Activated T-cell treated with anti-CD3 and anti-CD28 coated beads, Interleukin-2, amount 50 U/mL, for 4 hours (primary cell): Measurements from ENCODE around the gene EGLN2. TPM values are rescaled to one million over a fixed set of nuclear protein-coding genes. Genes with fewer than 3 reads are reported as not detected.
"Not testable (repeated sequence)": the region's sequence is repeated elsewhere in the genome, so short reads cannot be mapped to it uniquely, and the experiment has no call there.

Experiments
- ATAC-seq, 2 donors: fragments of 200-7000 bp; cut with Tn5 transposase; one replicate each; pipeline ENCODE4 v1.10.0; 2021
- DNase-seq: peaks from one replicate; pipeline ENCODE4 v3.0.0-alpha.2; 2020
- H3K27me3 Mint-ChIP-seq: one replicate; pipeline ENCODE4 v1.8.0; 2021; ENCODE audit warnings: low read depth, mixed read lengths
- H3K36me3 Mint-ChIP-seq: one replicate; pipeline ENCODE4 v1.8.0; 2022; ENCODE audit warnings: mixed read lengths; ENCODE audit not compliant: insufficient read depth
- H3K4me1 Mint-ChIP-seq: one replicate; pipeline ENCODE4 v1.8.0; 2021; ENCODE audit warnings: low read depth, mixed read lengths
- H3K4me3 Mint-ChIP-seq: one replicate; pipeline ENCODE4 v1.8.0; 2021; ENCODE audit warnings: mild to moderate bottlenecking, moderate library complexity, mixed read lengths
- H3K9me3 Mint-ChIP-seq: one replicate; pipeline ENCODE4 v1.8.0; 2021; ENCODE audit warnings: mixed read lengths
- total RNA-seq, 3 donors: library from RNA; stranded (reverse); gene quantifications; one replicate each; pipeline ENCODE4 v1.2.1, GENCODE V29; 2021

The EGLN2 gene
- total RNA-seq, 3 donors from 2014 or later, result 86.3 to 95.4 (median 89.4) TPM

- DNase-seq, H3K36me3 Mint-ChIP-seq, H3K4me3 Mint-ChIP-seq, ATAC-seq, H3K9me3 Mint-ChIP-seq, H3K4me1 Mint-ChIP-seq: not testable (repeated sequence)
- peaks cover 22% of the 10 kb centered on the region for H3K27me3 Mint-ChIP-seq
These were observed 53.6 kb downstream of the EGLN2 start for GRCh38 chr19:40852467-40853152.

Other genes with a start within 250 kb of the EGLN2 start
- gene SHKBP1, start 222.3 kb upstream of the EGLN2 start, total RNA-seq, result 10 to 100 TPM; 80.1 to 86.1 (median 84.8) TPM
- gene LTBP4, start 197.8 kb upstream of the EGLN2 start, total RNA-seq, result 100 to 1,000 TPM; 210 to 251 (median 213) TPM
- gene NUMBL, start 108.5 kb upstream of the EGLN2 start, total RNA-seq, result 10 to 100 TPM; 13.8 to 17.1 (median 16.7) TPM
- 10 to 100 TPM; 18.7 to 21.3 (median 18.9) TPM for gene COQ8B, start 82.3 kb upstream of the EGLN2 start, total RNA-seq
- 1 to 10 TPM; 6.9 to 8.2 (median 8.2) TPM for gene ITPKC, start 82.1 kb upstream of the EGLN2 start, total RNA-seq
- gene ACTMAP, start 48.7 kb upstream of the EGLN2 start, total RNA-seq, result 10 to 100 TPM in 1 of 3 donors, 1 to 10 TPM in 2; 7.4 to 11.4 (median 7.7) TPM
- gene SNRPA, start 48.0 kb upstream of the EGLN2 start, total RNA-seq, result 100 to 1,000 TPM; 213 to 234 (median 219) TPM
- under 1 TPM in 1 of 3 donors, not detected in 2; 0.87 TPM for gene MIA, start 23.7 kb upstream of the EGLN2 start, total RNA-seq
- 10 to 100 TPM; 26.6 to 34.9 (median 30.0) TPM for gene RAB4B, start 20.9 kb upstream of the EGLN2 start, total RNA-seq
- gene CYP2A6, start 51.3 kb downstream of the EGLN2 start, total RNA-seq, result under 1 TPM; 0.38 to 0.50 (median 0.38) TPM
- not detected for gene CYP2A7, start 83.0 kb downstream of the EGLN2 start, total RNA-seq
- gene CYP2B6, start 192.1 kb downstream of the EGLN2 start, total RNA-seq, result under 1 TPM in 2 of 3 donors, not detected in 1; 0.18 TPM